HepG2 (cell line): ENCODE measurements around the gene NFE2. TPM values are rescaled to one million over a fixed set of nuclear protein-coding genes. Genes with fewer than 3 reads are reported as not detected.

Source experiments
- BATF2 ChIP-seq: sonication (generic); formaldehyde crosslinking; IDR thresholded peaks from 2 replicates; pipeline ENCODE4 v1.8.0; 2022; ENCODE audit warnings: mild to moderate bottlenecking, missing genetic modification reagents, moderate library complexity
- BCL3 ChIP-seq: sonication (generic); formaldehyde crosslinking; IDR thresholded peaks from 2 replicates; pipeline ENCODE4 v1.5.1; 2020; ENCODE audit warnings: mild to moderate bottlenecking, missing genetic modification reagents, moderate library complexity
- FOXC1 ChIP-seq: sonication (generic); formaldehyde crosslinking; IDR thresholded peaks from 2 replicates; pipeline ENCODE4 v1.8.0; 2022; ENCODE audit warnings: mild to moderate bottlenecking, missing genetic modification reagents, borderline replicate concordance
- GLMP ChIP-seq: sonication (generic); formaldehyde crosslinking; IDR thresholded peaks from 2 replicates; pipeline ENCODE4 v1.9.0; 2021; ENCODE audit warnings: missing genetic modification reagents, mild to moderate bottlenecking, borderline replicate concordance
- HOXA5 ChIP-seq: sonication (generic); formaldehyde crosslinking; IDR thresholded peaks from 2 replicates; pipeline ENCODE4 v1.4.0; 2020; ENCODE audit warnings: missing genetic modification reagents
- KDM5A ChIP-seq: fragments of 200-600 bp; sonication (generic); IDR thresholded peaks from 2 replicates; pipeline ENCODE4 v1.7.0; 2018; ENCODE audit warnings: antibody characterized with exemption, mild to moderate bottlenecking, low read length, borderline replicate concordance
- MIER3 ChIP-seq: IDR thresholded peaks from 2 replicates; pipeline ENCODE4 v1.6.1; 2016; ENCODE audit warnings: missing compliant biosample characterization, borderline replicate concordance
- NFYC ChIP-seq: IDR thresholded peaks from 2 replicates; pipeline ENCODE4 v1.6.1; 2016; ENCODE audit warnings: missing genetic modification reagents, missing compliant biosample characterization
- NR2F6 ChIP-seq, 2 experiments: IDR thresholded peaks; 2 replicates each; pipeline ENCODE4 v1.6.1; 2016; ENCODE audit warnings: antibody characterized with exemption in 1 of 2, mild to moderate bottlenecking in 1 of 2
- RARA ChIP-seq: IDR thresholded peaks from 2 replicates; pipeline ENCODE4 v1.6.1; 2016; ENCODE audit warnings: missing genetic modification reagents, missing compliant biosample characterization
- RCOR2 ChIP-seq: IDR thresholded peaks from 2 replicates; pipeline ENCODE4 v1.6.1; 2016; ENCODE audit warnings: missing biosample characterization, missing genetic modification reagents
- RXRB ChIP-seq: IDR thresholded peaks from 2 replicates; pipeline ENCODE4 v1.6.1; 2016; ENCODE audit warnings: borderline replicate concordance, missing genetic modification reagents, missing compliant biosample characterization
- SATB2 ChIP-seq: sonication (generic); formaldehyde crosslinking; IDR thresholded peaks from 2 replicates; pipeline ENCODE4 v1.5.0; 2020; ENCODE audit warnings: missing genetic modification reagents
- TARDBP ChIP-seq: sonication (generic); formaldehyde crosslinking; IDR thresholded peaks from 2 replicates; pipeline ENCODE4 v1.8.0; 2022; ENCODE audit warnings: mild to moderate bottlenecking, missing genetic modification reagents
- TBX3 ChIP-seq: fragments of 450-650 bp; IDR thresholded peaks from 2 replicates; pipeline ENCODE4 v1.6.1; 2017; ENCODE audit warnings: antibody characterized with exemption, mild to moderate bottlenecking, inconsistent platforms, borderline replicate concordance
- TERF1 ChIP-seq: sonication (generic); formaldehyde crosslinking; IDR thresholded peaks from 2 replicates; pipeline ENCODE4 v1.8.0; 2022; ENCODE audit warnings: mild to moderate bottlenecking, missing genetic modification reagents, moderate library complexity
- TIGD3 ChIP-seq: sonication (generic); formaldehyde crosslinking; IDR thresholded peaks from 2 replicates; pipeline ENCODE4 v1.5.1; 2020; ENCODE audit warnings: mild to moderate bottlenecking, missing genetic modification reagents, borderline replicate concordance
- ZNF260 ChIP-seq: sonication (generic); formaldehyde crosslinking; IDR thresholded peaks from 2 replicates; pipeline ENCODE4 v1.4.0; 2020; ENCODE audit warnings: missing genetic modification reagents, low read depth, mild to moderate bottlenecking, borderline replicate concordance
- ZNF563 ChIP-seq: sonication (generic); formaldehyde crosslinking; IDR thresholded peaks from 2 replicates; pipeline ENCODE4 v1.8.0; 2022; ENCODE audit warnings: mild to moderate bottlenecking, moderate library complexity, missing genetic modification reagents
- ZNF740 ChIP-seq: sonication (generic); formaldehyde crosslinking; IDR thresholded peaks from 2 replicates; pipeline ENCODE4 v1.4.0; 2020; ENCODE audit warnings: missing genetic modification reagents
- polyA plus RNA-seq, 8 experiments: library from polyadenylated mRNA; depleted of rRNA in 3 of 8; stranded (reverse) in 7 of 8; unstranded in 1 of 8; fragments of >200 nt; fragmentation: Illumina TruSeq in 4 of 8; extraction: Trizol in 4 of 8; gene quantifications; 2 replicates each; pipeline versions ENCODE4 v1.2.1 to v1.2.3, GENCODE V29; 2011 to 2016; ENCODE audit warnings: low read depth in 4 of 8, missing spikeins in 1 of 8, mixed read lengths in 1 of 8; ENCODE audit not compliant: insufficient read depth in 1 of 8
- total RNA-seq, 5 experiments: library from RNA; depleted of rRNA; stranded (reverse); fragments of >200 nt; fragmentation: Illumina TruSeq; extraction: Trizol; gene quantifications; 2 replicates each; pipeline ENCODE4 v1.2.3, GENCODE V29; 2016; ENCODE audit warnings: low read depth in 1 of 5

Gene NFE2
- total and polyA plus RNA-seq, 2 of the 13 experiments (the other 11 are each of a cell fraction or from before 2014, with no cell fraction given): 4.5 to 7.8 TPM

GRCh38 chr12:54324617-54325441, 24.0 kb upstream of the NFE2 start, which contains the start of gene COPZ1 (continued):
- no peak for TF ChIP-seq GLMP (CRISPR knock-in tag)
- no peak for TF ChIP-seq BATF2
- TF ChIP-seq RXRB (CRISPR knock-in tag): peak; percentile 44; the same call in 1 of the 2 replicates
- TF ChIP-seq BCL3 (CRISPR knock-in tag): peak; percentile 66
- TF ChIP-seq HOXA5 (CRISPR knock-in tag): 0 out of 2 replicates have a peak, but pooled peaks have one; percentile 3
- peak; percentile 20; the same call in 1 of the 2 replicates for TF ChIP-seq RARA
- no peak for TF ChIP-seq TIGD3 (CRISPR knock-in tag)
- TF ChIP-seq MIER3 (CRISPR knock-in tag): no peak; the same call in 1 of the 2 replicates
- TF ChIP-seq ZNF563 (CRISPR knock-in tag): 0 out of 2 replicates have a peak, but pooled peaks have one; percentile 40
- peak; percentile 52; the same call in 1 of the 2 replicates for TF ChIP-seq SATB2 (CRISPR knock-in tag)
- no peak; the same call in none of the 2 replicates for TF ChIP-seq TARDBP (CRISPR knock-in tag)
- TF ChIP-seq FOXC1 (CRISPR knock-in tag): no peak
- no peak for TF ChIP-seq RCOR2 (CRISPR knock-in tag)
- TF ChIP-seq ZNF740 (CRISPR knock-in tag): 0 out of 2 replicates have a peak, but pooled peaks have one; percentile 44
- TF ChIP-seq TERF1 (CRISPR knock-in tag): no peak
- no peak for TF ChIP-seq ZNF260 (CRISPR knock-in tag)
- TF ChIP-seq KDM5A: peak; percentile 88; the same call in 1 of the 2 replicates
- TF ChIP-seq NFYC (CRISPR knock-in tag): peak; percentile 98
- TF ChIP-seq NR2F6 (IDR thresholded peaks at IDR 0.05): peak; percentile 71
- peak; percentile 69; the same call in 1 of the 2 replicates for TF ChIP-seq NR2F6 (CRISPR knock-in tag; IDR thresholded peaks at IDR 0.05)
- TF ChIP-seq TBX3: no peak
